ENCODE measurements around the gene OXTR.

Gene OXTR

GRCh38 chr3:8767667-8768363, 1.6 kb downstream of the OXTR start:
- H3K4me3 ChIP-seq (ENCODE audit: insufficient read length, low read depth), result peak overlapping the region; percentile 35

DNA sequence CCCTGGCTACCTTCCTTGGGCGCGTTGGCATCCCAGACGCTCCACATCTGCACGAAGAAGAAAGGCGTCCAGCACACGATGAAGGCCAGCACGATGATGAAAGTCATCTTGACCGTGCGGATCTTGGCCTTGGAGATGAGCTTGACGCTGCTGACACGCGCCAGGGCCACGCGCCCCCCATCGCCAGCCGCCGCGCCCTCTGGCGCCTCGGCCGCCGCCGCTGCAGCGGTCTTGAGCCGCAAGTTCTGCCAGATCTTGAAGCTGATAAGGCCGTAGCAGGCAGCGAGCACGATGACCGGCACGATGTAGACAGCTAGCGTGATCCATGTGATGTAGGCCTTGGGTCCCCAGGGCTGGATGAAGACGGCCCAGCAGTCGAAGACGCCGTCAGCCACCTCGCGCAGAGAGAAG, 2.2 kb downstream of the OXTR start:
- H3K36me3 ChIP-seq (ENCODE audit: insufficient read depth, insufficient read length, low read length), result peaks cover 20% of the 10 kb centered on the region
- H3K27me3 ChIP-seq (ENCODE audit: insufficient read depth, insufficient read length), result peaks cover 52% of the 10 kb centered on the region
- no peak for DNase-seq (ENCODE audit: low read depth, low spot score)
- H3K4me1 ChIP-seq (ENCODE audit: insufficient read depth, insufficient read length), result peaks cover 4% of the 10 kb centered on the region
- TF ChIP-seq SUZ12 (IDR thresholded peaks at IDR 0.05; ENCODE audit: extremely low read depth, insufficient read depth, insufficient read length) (no peak), ZNF274 (IDR thresholded peaks at IDR 0.05; ENCODE audit: low read depth, low read length) (no peak), YY1 (IDR thresholded peaks at IDR 0.05; ENCODE audit: insufficient read depth, insufficient read length) (no peak)
- H3K9ac ChIP-seq (ENCODE audit: insufficient read length, low read depth), result no peak overlapping the region
- H3K4me3 ChIP-seq (ENCODE audit: insufficient read length, low read depth), result no peak overlapping the region
- no peaks in the 10 kb centered on the region for H3K9me3 ChIP-seq (ENCODE audit: insufficient read depth, low read length)

More at GRCh38 chr3:8767667-8768363, 1.6 kb downstream of the OXTR start:
- Histone ChIP-seq H3K9me3 (ENCODE audit: insufficient read depth, low read length) (no peaks in the 10 kb centered on the region), H3K27me3 (ENCODE audit: insufficient read depth, insufficient read length) (peaks cover 52% of the 10 kb centered on the region), H3K4me1 (ENCODE audit: insufficient read depth, insufficient read length) (peaks cover 4% of the 10 kb centered on the region), H3K9ac (ENCODE audit: insufficient read length, low read depth) (peak overlapping the region; percentile 70), H3K36me3 (ENCODE audit: insufficient read depth, insufficient read length, low read length) (peaks cover 20% of the 10 kb centered on the region)
- TF ChIP-seq ZNF274 (IDR thresholded peaks at IDR 0.05; ENCODE audit: low read depth, low read length) (no peak), SUZ12 (IDR thresholded peaks at IDR 0.05; ENCODE audit: extremely low read depth, insufficient read depth, insufficient read length) (peak; percentile 13)
- no peak for DNase-seq (ENCODE audit: low read depth, low spot score)

- H3K9me3 ChIP-seq (ENCODE audit: insufficient read depth, low read length), result no peaks in the 10 kb centered on the region
- H3K36me3 ChIP-seq (ENCODE audit: insufficient read depth, insufficient read length, low read length), result peaks cover 23% of the 10 kb centered on the region
- DNase-seq (ENCODE audit: low read depth, low spot score), result no peak
- H3K9ac ChIP-seq (ENCODE audit: insufficient read length, low read depth), result no peak overlapping the region
- TF ChIP-seq SUZ12 (IDR thresholded peaks at IDR 0.05; ENCODE audit: extremely low read depth, insufficient read depth, insufficient read length), result no peak
- TF ChIP-seq ZNF274 (IDR thresholded peaks at IDR 0.05; ENCODE audit: low read depth, low read length), result no peak
- no peak for TF ChIP-seq YY1 (IDR thresholded peaks at IDR 0.05; ENCODE audit: insufficient read depth, insufficient read length)
- peaks cover 4% of the 10 kb centered on the region for H3K4me1 ChIP-seq (ENCODE audit: insufficient read depth, insufficient read length)
- peaks cover 52% of the 10 kb centered on the region for H3K27me3 ChIP-seq (ENCODE audit: insufficient read depth, insufficient read length)
- no peak overlapping the region for H3K4me3 ChIP-seq (ENCODE audit: insufficient read length, low read depth)
These were observed 3.3 kb downstream of the OXTR start for GRCh38 chr3:8766148-8766547.

DNA sequence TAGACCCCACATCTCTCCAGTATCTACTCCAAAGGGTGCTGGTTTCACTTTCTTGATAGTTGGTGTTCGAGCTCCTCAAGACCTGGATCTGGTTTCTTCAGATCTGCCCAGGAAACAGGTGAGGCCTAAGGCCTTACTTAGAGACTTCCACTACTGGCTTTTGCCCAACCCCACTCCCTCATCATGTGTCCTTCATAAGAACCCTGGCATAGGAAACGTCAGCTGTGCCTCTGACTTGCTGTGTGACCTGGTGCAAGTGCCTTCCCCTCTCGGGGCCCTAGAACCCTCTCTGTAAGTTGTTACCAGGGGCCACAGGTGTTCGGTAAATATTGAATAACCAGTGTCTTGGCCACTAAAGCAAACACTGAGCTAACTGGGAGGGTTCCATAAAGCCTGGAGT, 3.9 kb downstream of the OXTR start:
- peaks cover 52% of the 10 kb centered on the region for H3K27me3 ChIP-seq (ENCODE audit: insufficient read depth, insufficient read length)
- no peak overlapping the region for H3K4me3 ChIP-seq (ENCODE audit: insufficient read length, low read depth)
- H3K9me3 ChIP-seq (ENCODE audit: insufficient read depth, low read length), result no peaks in the 10 kb centered on the region
- peaks cover 4% of the 10 kb centered on the region for H3K4me1 ChIP-seq (ENCODE audit: insufficient read depth, insufficient read length)
- H3K9ac ChIP-seq (ENCODE audit: insufficient read length, low read depth), result no peak overlapping the region
- H3K36me3 ChIP-seq (ENCODE audit: insufficient read depth, insufficient read length, low read length), result peaks cover 23% of the 10 kb centered on the region
- no peak for DNase-seq (ENCODE audit: low read depth, low spot score)
- no peak for TF ChIP-seq YY1 (IDR thresholded peaks at IDR 0.05; ENCODE audit: insufficient read depth, insufficient read length)

DNA sequence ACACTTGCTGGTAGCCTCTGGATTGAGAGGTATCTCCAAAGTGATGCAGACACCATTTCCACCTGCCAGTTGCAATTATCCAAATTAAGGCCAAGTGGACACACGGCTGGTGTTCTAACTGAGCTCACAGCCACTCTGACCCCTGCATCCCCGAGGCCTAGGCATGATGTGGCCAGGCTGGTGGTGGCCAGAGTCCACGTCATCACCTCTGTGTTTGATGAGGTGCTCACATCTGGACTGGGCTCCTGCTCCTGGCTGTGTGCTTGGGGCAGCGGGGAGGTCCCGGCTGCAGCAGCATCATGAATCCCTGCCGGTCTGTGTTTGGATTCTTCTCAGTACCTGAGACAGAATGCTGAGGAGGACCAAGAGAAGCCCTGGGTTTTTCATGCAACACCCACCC, 4.9 kb downstream of the OXTR start:
- no peak for DNase-seq (ENCODE audit: low read depth, low spot score)
- H3K4me1 ChIP-seq (ENCODE audit: insufficient read depth, insufficient read length), result peaks cover 4% of the 10 kb centered on the region

DNA sequence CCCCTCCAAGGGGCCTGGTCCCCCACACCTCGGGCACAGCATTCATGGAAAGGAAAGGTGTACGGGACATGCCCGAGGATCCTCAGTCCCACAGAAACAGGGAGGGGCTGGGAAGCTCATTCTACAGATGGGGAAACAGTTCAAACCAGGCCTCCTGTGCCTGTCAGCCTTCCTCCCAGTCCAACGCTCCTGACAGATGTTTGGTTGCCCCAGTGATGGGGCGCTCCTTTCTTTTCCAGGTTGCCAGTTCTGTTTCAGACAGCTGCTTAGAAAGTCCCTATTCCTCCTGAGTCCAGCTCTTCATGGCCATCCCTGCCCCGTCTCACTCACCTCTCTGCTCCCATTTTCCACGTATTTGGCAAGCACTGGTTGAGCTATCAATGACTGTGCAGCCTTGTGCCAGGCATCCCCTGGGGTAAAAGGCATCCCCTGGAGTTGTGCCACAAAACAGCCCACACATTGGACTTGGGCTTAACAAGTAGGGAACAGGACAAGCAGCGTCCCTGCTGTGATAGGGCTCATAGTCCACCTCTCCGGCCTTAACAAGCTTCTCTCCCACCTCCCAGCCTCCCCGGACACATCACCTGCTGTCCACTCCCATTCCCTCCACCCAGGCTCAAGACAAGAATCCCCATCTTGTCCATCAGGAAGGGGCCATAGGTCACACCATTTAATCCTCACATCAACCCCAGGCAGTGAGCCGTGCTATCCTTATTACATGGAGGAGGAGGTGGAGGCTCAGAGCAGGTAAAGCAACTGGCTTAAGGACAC, 6.6 kb downstream of the OXTR start:
- peaks cover 23% of the 10 kb centered on the region for H3K36me3 ChIP-seq (ENCODE audit: insufficient read depth, insufficient read length, low read length)
- TF ChIP-seq YY1 (IDR thresholded peaks at IDR 0.05; ENCODE audit: insufficient read depth, insufficient read length), result no peak
- no peak for TF ChIP-seq ZNF274 (IDR thresholded peaks at IDR 0.05; ENCODE audit: low read depth, low read length)
- TF ChIP-seq SUZ12 (IDR thresholded peaks at IDR 0.05; ENCODE audit: extremely low read depth, insufficient read depth, insufficient read length), result no peak

More for the DNA sequence above, 4.9 kb downstream of the OXTR start:
- H3K27me3 ChIP-seq (ENCODE audit: insufficient read depth, insufficient read length), result peaks cover 45% of the 10 kb centered on the region
- no peak for TF ChIP-seq ZNF274 (IDR thresholded peaks at IDR 0.05; ENCODE audit: low read depth, low read length)
- TF ChIP-seq SUZ12 (IDR thresholded peaks at IDR 0.05; ENCODE audit: extremely low read depth, insufficient read depth, insufficient read length), result no peak
- no peak for TF ChIP-seq YY1 (IDR thresholded peaks at IDR 0.05; ENCODE audit: insufficient read depth, insufficient read length)
- H3K9me3 ChIP-seq (ENCODE audit: insufficient read depth, low read length), result no peaks in the 10 kb centered on the region
- no peak overlapping the region for H3K9ac ChIP-seq (ENCODE audit: insufficient read length, low read depth)
- H3K36me3 ChIP-seq (ENCODE audit: insufficient read depth, insufficient read length, low read length), result peaks cover 23% of the 10 kb centered on the region
- H3K4me3 ChIP-seq (ENCODE audit: insufficient read length, low read depth), result no peak overlapping the region

GRCh38 chr3:8761866-8762265, 7.5 kb downstream of the OXTR start:
- Histone ChIP-seq H3K9ac (ENCODE audit: insufficient read length, low read depth) (no peak overlapping the region), H3K4me1 (ENCODE audit: insufficient read depth, insufficient read length) (peaks cover under 1% of the 10 kb centered on the region), H3K9me3 (ENCODE audit: insufficient read depth, low read length) (no peaks in the 10 kb centered on the region), H3K36me3 (ENCODE audit: insufficient read depth, insufficient read length, low read length) (peaks cover 22% of the 10 kb centered on the region), H3K27me3 (ENCODE audit: insufficient read depth, insufficient read length) (peaks cover 19% of the 10 kb centered on the region), H3K4me3 (ENCODE audit: insufficient read length, low read depth) (no peak overlapping the region)
- no peak for DNase-seq (ENCODE audit: low read depth, low spot score)
- TF ChIP-seq SUZ12 (IDR thresholded peaks at IDR 0.05; ENCODE audit: extremely low read depth, insufficient read depth, insufficient read length) (no peak), YY1 (IDR thresholded peaks at IDR 0.05; ENCODE audit: insufficient read depth, insufficient read length) (no peak), ZNF274 (IDR thresholded peaks at IDR 0.05; ENCODE audit: low read depth, low read length) (no peak)

More for the DNA sequence above, 6.6 kb downstream of the OXTR start:
- Histone ChIP-seq H3K4me1 (ENCODE audit: insufficient read depth, insufficient read length) (peaks cover 4% of the 10 kb centered on the region), H3K9me3 (ENCODE audit: insufficient read depth, low read length) (no peaks in the 10 kb centered on the region), H3K27me3 (ENCODE audit: insufficient read depth, insufficient read length) (peaks cover 28% of the 10 kb centered on the region), H3K9ac (ENCODE audit: insufficient read length, low read depth) (no peak overlapping the region), H3K4me3 (ENCODE audit: insufficient read length, low read depth) (no peak overlapping the region)
- no peak for DNase-seq (ENCODE audit: low read depth, low spot score)
